Esophagus muscularis mucosa (tissue), 4 donors: Measurements from ENCODE around the gene HK2. TPM values are rescaled to one million over a fixed set of nuclear protein-coding genes. Genes with fewer than 3 reads are reported as not detected.

Source experiments
- DNase-seq: peaks from one replicate; pipeline ENCODE4 v3.0.0-alpha.2; 2017; ENCODE audit errors: extremely low spot score
- H3K27ac ChIP-seq, 4 donors: fragments of 200-600 bp; sonication (generic); replicated peaks in 1 of 4; 1 replicate in 3 of 4; 2 replicates in 1 of 4; pipeline ENCODE4 v1.5.1; 2016 to 2019; ENCODE audit warnings: mild to moderate bottlenecking in 1 of 4
- H3K27me3 ChIP-seq, 4 donors: fragments of 200-600 bp; sonication (generic); one replicate each; pipeline versions ENCODE4 v1.5.1 to v1.6.0; 2016 to 2019
- H3K36me3 ChIP-seq, 4 donors: fragments of 200-600 bp; sonication (generic); one replicate each; pipeline ENCODE4 v1.5.1; 2016 to 2019
- H3K4me1 ChIP-seq, 4 donors: fragments of 200-600 bp; sonication (generic); one replicate each; pipeline ENCODE4 v1.5.1; 2016 to 2019
- H3K4me3 ChIP-seq, 4 donors: fragments of 200-600 bp; sonication (generic); 1 replicate in 2 of 4; 2 replicates in 2 of 4; pipeline ENCODE4 v1.5.1; 2016 to 2019; ENCODE audit warnings: mild to moderate bottlenecking in 4 of 4, moderate library complexity in 1 of 4
- H3K9me3 ChIP-seq, 4 donors: fragments of 200-600 bp; sonication (generic); 1 replicate in 3 of 4; 2 replicates in 1 of 4; pipeline ENCODE4 v1.5.1; 2016 to 2019
- EP300 ChIP-seq: sonication (generic); formaldehyde crosslinking; IDR thresholded peaks from one replicate; pipeline ENCODE4 v1.6.1; 2017; ENCODE audit warnings: antibody characterized with exemption
- POLR2A ChIP-seq: fragments of 450-650 bp; IDR thresholded peaks from one replicate; pipeline ENCODE4 v1.6.1; 2017; ENCODE audit warnings: antibody characterized with exemption, moderate library complexity, mild to moderate bottlenecking, low read depth
- POLR2AphosphoS5 ChIP-seq, 2 donors: sonication (generic); formaldehyde crosslinking; IDR thresholded peaks; one replicate each; pipeline ENCODE4 v1.6.1; 2017; ENCODE audit warnings: antibody characterized with exemption in 2 of 2
- WGBS: methylation state at CpG from one replicate; pipeline ENCODE4 v1.1.5; 2018; 5-methylcytosine and 5-hydroxymethylcytosine counted together
- intact Hi-C: fragments of 100-400 bp; cut with DNase I; formaldehyde crosslinking; loops from one replicate; pipeline ENCODE4 v1.15.1; 2023
- total RNA-seq, 4 donors: library from RNA; depleted of rRNA; stranded (reverse); fragments of >200 nt; gene quantifications; one replicate each; pipeline versions ENCODE4 v1.1.0 to v1.2.1, GENCODE V29; 2016
- TF ChIP-seq, protein P1 (sequence below), 3 experiments: fragments of 200-600 bp in 2 of 3; fragments of 450-650 bp in 1 of 3; sonication (generic) in 2 of 3; IDR thresholded peaks; one replicate each; pipeline ENCODE4 v1.5.1; 2017 to 2019; ENCODE audit warnings: antibody characterized with exemption in 3 of 3, mild to moderate bottlenecking in 2 of 3, moderate library complexity in 1 of 3

The HK2 gene
- total RNA-seq, 4 donors from 2014 or later = 0.97 to 5.3 (median 3.0) TPM

GRCh38 chr2:74843433-74843832 lies 9.5 kb downstream of the HK2 start:
- intact Hi-C loops = no loop called here
- Histone ChIP-seq H3K27ac (peak overlapping the region; percentile 49 to 71 (median 69)), H3K4me1 (peaks cover 39 to 45% (median 43%) of the 10 kb centered on the region in 4 donors), H3K9me3 (no peaks in the 10 kb centered on the region), H3K36me3 (no peaks in the 10 kb centered on the region), H3K27me3 (no peaks in the 10 kb centered on the region), H3K4me3 (no peak overlapping the region)
- no peak for DNase-seq
- WGBS = 61% methylated on average over 3 of the region's 3 CpGs
- TF ChIP-seq EP300 = no peak
- TF ChIP-seq, protein P1, sequence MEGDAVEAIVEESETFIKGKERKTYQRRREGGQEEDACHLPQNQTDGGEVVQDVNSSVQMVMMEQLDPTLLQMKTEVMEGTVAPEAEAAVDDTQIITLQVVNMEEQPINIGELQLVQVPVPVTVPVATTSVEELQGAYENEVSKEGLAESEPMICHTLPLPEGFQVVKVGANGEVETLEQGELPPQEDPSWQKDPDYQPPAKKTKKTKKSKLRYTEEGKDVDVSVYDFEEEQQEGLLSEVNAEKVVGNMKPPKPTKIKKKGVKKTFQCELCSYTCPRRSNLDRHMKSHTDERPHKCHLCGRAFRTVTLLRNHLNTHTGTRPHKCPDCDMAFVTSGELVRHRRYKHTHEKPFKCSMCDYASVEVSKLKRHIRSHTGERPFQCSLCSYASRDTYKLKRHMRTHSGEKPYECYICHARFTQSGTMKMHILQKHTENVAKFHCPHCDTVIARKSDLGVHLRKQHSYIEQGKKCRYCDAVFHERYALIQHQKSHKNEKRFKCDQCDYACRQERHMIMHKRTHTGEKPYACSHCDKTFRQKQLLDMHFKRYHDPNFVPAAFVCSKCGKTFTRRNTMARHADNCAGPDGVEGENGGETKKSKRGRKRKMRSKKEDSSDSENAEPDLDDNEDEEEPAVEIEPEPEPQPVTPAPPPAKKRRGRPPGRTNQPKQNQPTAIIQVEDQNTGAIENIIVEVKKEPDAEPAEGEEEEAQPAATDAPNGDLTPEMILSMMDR (IDR thresholded peaks at IDR 0.05) = no peak
- TF ChIP-seq POLR2A = no peak
- no peak for TF ChIP-seq POLR2AphosphoS5 (IDR thresholded peaks at IDR 0.05)

GRCh38 chr2:74843899-74844298 lies 10.0 kb downstream of the HK2 start:
- Histone ChIP-seq H3K4me3 (no peak overlapping the region), H3K4me1 (peaks cover 41 to 46% (median 44%) of the 10 kb centered on the region in 4 donors), H3K27me3 (no peaks in the 10 kb centered on the region), H3K36me3 (no peaks in the 10 kb centered on the region), H3K27ac (peak overlapping the region; percentile 49 to 71 (median 69)), H3K9me3 (no peaks in the 10 kb centered on the region)
- no peak for DNase-seq
- TF ChIP-seq EP300 (no peak), POLR2AphosphoS5 (IDR thresholded peaks at IDR 0.05) (peak; percentile 14 to 49)
- intact Hi-C loops = no loop called here

DNA sequence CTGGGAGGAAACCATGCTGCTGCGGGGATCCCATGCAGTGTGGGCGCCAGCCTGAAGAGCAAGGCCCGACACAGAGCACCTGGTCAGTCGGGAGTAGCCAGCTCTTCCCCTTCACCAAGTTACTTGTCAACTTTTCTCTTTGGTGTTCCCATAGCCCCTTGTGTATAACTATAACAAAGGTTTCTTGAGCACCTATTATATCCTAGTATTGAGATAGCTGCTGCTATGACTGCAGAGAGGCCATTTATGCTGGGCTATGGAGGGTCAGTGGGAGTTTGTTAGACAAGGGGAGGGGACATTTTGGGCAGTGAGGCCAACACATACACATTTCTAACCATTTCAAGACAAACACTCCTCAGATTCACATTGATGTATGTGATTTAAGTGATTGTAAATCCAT lies 10.8 kb downstream of the HK2 start:
- Histone ChIP-seq H3K27me3 (no peaks in the 10 kb centered on the region), H3K9me3 (no peaks in the 10 kb centered on the region), H3K36me3 (no peaks in the 10 kb centered on the region), H3K27ac (peak overlapping the region; percentile 60 to 71 (median 65)), H3K4me1 (peaks cover 43 to 54% (median 47%) of the 10 kb centered on the region in 4 donors), H3K4me3 (no peak overlapping the region)
- WGBS = 93% methylated on average over 4 of the region's 4 CpGs
- TF ChIP-seq POLR2AphosphoS5 (IDR thresholded peaks at IDR 0.05) (no peak), EP300 (no peak), POLR2A (no peak)
- TF ChIP-seq, protein P1 (IDR thresholded peaks at IDR 0.05) = no peak
- DNase-seq = no peak
- intact Hi-C loops = no loop called here

DNA sequence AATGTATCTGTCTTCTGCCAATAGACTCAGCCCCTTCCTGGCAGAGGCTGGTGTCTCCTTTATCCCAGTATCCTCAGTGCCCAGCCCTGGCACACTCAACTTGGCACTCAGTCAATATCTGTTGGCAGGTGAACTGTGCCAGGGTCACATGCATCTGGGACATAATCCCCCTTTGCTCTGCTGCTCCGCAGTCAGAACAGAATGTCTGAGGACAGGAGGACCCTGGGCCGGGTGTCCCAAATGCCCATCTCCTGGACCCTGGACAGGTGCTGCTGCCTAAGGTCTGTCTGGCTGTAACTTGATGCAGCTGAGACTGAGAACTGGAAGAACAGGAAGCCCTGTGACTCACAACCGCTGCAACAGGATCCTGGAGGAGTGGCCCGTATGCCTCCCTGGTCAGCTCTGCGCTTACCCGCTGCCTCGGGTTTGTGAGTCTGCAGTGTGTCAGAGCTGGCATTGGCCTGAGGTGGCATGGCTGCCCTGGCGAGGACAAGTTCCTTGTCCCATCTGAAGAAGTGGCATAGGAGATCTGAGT lies 11.4 kb downstream of the HK2 start:
- H3K4me1 ChIP-seq = peaks cover 45 to 58% (median 49%) of the 10 kb centered on the region in 4 donors

DNA sequence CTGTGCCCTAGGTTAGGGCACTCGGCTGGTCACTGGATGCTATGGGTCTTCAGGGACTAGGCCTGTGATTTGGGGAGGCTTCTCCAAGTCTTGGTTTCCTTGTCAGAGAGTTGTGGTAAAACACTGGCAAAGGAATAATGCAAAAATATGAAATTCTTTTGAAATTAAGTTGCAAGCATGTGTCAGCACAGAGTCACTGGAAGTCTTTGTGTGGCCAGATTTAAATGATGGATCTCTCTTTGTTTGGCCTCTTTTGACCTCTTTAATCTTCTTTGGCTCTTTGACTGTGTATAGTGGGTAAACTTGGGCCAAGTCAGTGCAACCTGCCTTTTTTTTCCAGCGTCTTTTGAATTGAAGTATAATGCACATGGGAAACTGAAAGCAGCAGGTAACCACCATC lies 12.1 kb downstream of the HK2 start:
- intact Hi-C loops = no loop called here
- DNase-seq = no peak
- WGBS = 69% methylated on average over 2 of the region's 2 CpGs

More for the DNA sequence above, 11.4 kb downstream of the HK2 start:
- intact Hi-C loops = no loop called here
- WGBS = 37% methylated on average over 6 of the region's 8 CpGs
- peak; percentile 94 for DNase-seq
- no peaks in the 10 kb centered on the region for H3K36me3 ChIP-seq
- no peaks in the 10 kb centered on the region for H3K27me3 ChIP-seq
- TF ChIP-seq, protein P1 (IDR thresholded peaks at IDR 0.05) = no peak
- peak; percentile 47 to 60 for TF ChIP-seq POLR2AphosphoS5 (IDR thresholded peaks at IDR 0.05)
- H3K27ac ChIP-seq = peak overlapping the region; percentile 60 to 71 (median 65)
- H3K9me3 ChIP-seq = no peaks in the 10 kb centered on the region
- peak overlapping the region in 1 of 4 donors; percentile 5 for H3K4me3 ChIP-seq

GRCh38 chr2:74846481-74846880 lies 12.6 kb downstream of the HK2 start:
- Histone ChIP-seq H3K27ac (peak overlapping the region in 2 of 4 donors; percentile 61 to 69), H3K4me3 (no peak overlapping the region), H3K27me3 (no peaks in the 10 kb centered on the region), H3K9me3 (no peaks in the 10 kb centered on the region), H3K36me3 (no peaks in the 10 kb centered on the region), H3K4me1 (peaks cover 45 to 65% (median 49%) of the 10 kb centered on the region in 4 donors)
- intact Hi-C loops = no loop called here
- 90% methylated on average over 2 of the region's 2 CpGs for WGBS
- TF ChIP-seq POLR2A = no peak
- no peak for DNase-seq

More for the DNA sequence above, 12.1 kb downstream of the HK2 start:
- Histone ChIP-seq H3K27ac (peak overlapping the region; percentile 60 to 71 (median 65)), H3K27me3 (no peaks in the 10 kb centered on the region), H3K36me3 (no peaks in the 10 kb centered on the region), H3K9me3 (no peaks in the 10 kb centered on the region), H3K4me3 (no peak overlapping the region), H3K4me1 (peaks cover 45 to 64% (median 49%) of the 10 kb centered on the region in 4 donors)
- TF ChIP-seq POLR2A = no peak
